Measurements from ENCODE around the gene NLGN2. TPM values are rescaled to one million over a fixed set of nuclear protein-coding genes. Genes with fewer than 3 reads are reported as not detected.
"Not testable (repeated sequence)": the region's sequence is repeated elsewhere in the genome, so short reads cannot be mapped to it uniquely, and the experiment has no call there.

The NLGN2 gene
- total and polyA plus RNA-seq, 2 of the 8 experiments (the other 6 are each of a cell fraction or from before 2014, with no cell fraction given): 21.2 to 62.8 TPM

GRCh38 chr17:7365963-7366362 lies 41.7 kb upstream of the NLGN2 start:
- H3K27me3 ChIP-seq (replicated peaks in 1 of 4; ENCODE audit: control insufficient read depth in 3 of 4, extremely low read depth in 1 of 4, insufficient read depth in 3 of 4, low read length in 3 of 4); H2BK15ac ChIP-seq (ENCODE audit: low read length); H2BK12ac ChIP-seq (ENCODE audit: low read depth, low read length); H2BK5ac ChIP-seq (ENCODE audit: low read depth, low read length); H4K20me1 ChIP-seq (replicated peaks in 1 of 2; ENCODE audit: control insufficient read depth in 1 of 2, insufficient read depth in 2 of 2, low read length in 2 of 2); H3K9ac ChIP-seq (replicated peaks in 1 of 4; ENCODE audit: extremely low read depth in 1 of 4, low read depth in 3 of 4, low read length in 3 of 4); H3K4me2 ChIP-seq (ENCODE audit: insufficient read depth in 1 of 2, low read depth in 2 of 2, low read length in 2 of 2); H3K79me2 ChIP-seq (ENCODE audit: control insufficient read depth in 1 of 2, insufficient read depth in 2 of 2, low read length in 2 of 2); H4K91ac ChIP-seq (replicated peaks; ENCODE audit: insufficient read length, low read length); DNase-seq (ENCODE audit: low read depth in 1 of 2, low spot score in 2 of 2); H3K18ac ChIP-seq (ENCODE audit: extremely low read depth, low read length); H3K4me3 ChIP-seq (ENCODE audit: extremely low read depth in 1 of 4, insufficient read depth in 2 of 4, low read depth in 3 of 4, low read length in 4 of 4); H3K14ac ChIP-seq (ENCODE audit: insufficient read length); H3K56ac ChIP-seq (replicated peaks; ENCODE audit: insufficient read length, low read depth, low read length); H2BK20ac ChIP-seq (ENCODE audit: low read length); H3K79me1 ChIP-seq (ENCODE audit: low read depth, low read length); H4K8ac ChIP-seq (ENCODE audit: extremely low read depth, insufficient read depth, low read length); H4K5ac ChIP-seq (ENCODE audit: insufficient read length, low read depth, low read length); H3K4ac ChIP-seq (replicated peaks; ENCODE audit: insufficient read length, low read depth, low read length); H2BK120ac ChIP-seq (replicated peaks; ENCODE audit: low read depth, low read length); H3K23me2 ChIP-seq (ENCODE audit: low read depth, low read length); H3K27ac ChIP-seq (ENCODE audit: low read depth, low read length); H3K9me3 ChIP-seq (ENCODE audit: insufficient read depth in 2 of 2, low read depth in 1 of 2, low read length in 1 of 2); H2AK5ac ChIP-seq (ENCODE audit: low read depth, low read length); H2AFZ ChIP-seq (ENCODE audit: low read length); H3K23ac ChIP-seq (ENCODE audit: insufficient read length); H3K36me3 ChIP-seq (ENCODE audit: control insufficient read depth in 2 of 4, insufficient read depth in 4 of 4, low read length in 3 of 4); FAIRE-seq: not testable (repeated sequence)
- POLR2A ChIA-PET (ENCODE audit: partially characterized antibody): interaction anchor here (0.5 kb wide), 1 partner anchor 27 kb away, joined by 3 read pairs; no protein-coding TSS in a partner anchor
- H3K4me1 ChIP-seq (replicated peaks in 1 of 4; ENCODE audit: control insufficient read depth in 3 of 4, insufficient read depth in 4 of 4, low read length in 3 of 4): peaks cover 0 to 11% (median 4%) of the 10 kb centered on the region in 4 experiments; a peak in 5 of 7 replicates
- WGBS, 2 experiments (ENCODE audit: extremely low coverage in 1 of 2, insufficient coverage in 1 of 2, insufficient read length in 1 of 2, insufficient replicate concordance in 2 of 2, low coverage in 1 of 2, low lambda C conversion rate in 2 of 2, missing lambda C conversion rate in 1 of 2): 91% methylated on average over 6 of the region's 7 CpGs; no CpG with 5 or more reads in 1 of the 2 experiments
- CTCF ChIA-PET (ENCODE audit: partially characterized antibody): interaction anchor here (0.6 to 0.7 kb wide), 2 partner anchors 35 to 101 kb away, joined by 3 read pairs; no protein-coding TSS in a partner anchor
